HG03196 (cell line): Measurements from ENCODE around the gene SLC22A31.
"Not testable (repeated sequence)": the region's sequence is repeated elsewhere in the genome, so short reads cannot be mapped to it uniquely, and the experiment has no call there.

Source experiments
- ATAC-seq: cut with Tn5 transposase; IDR thresholded peaks from one replicate; pipeline ENCODE4 v1.9.1; 2021; ENCODE audit not compliant: unreplicated experiment

Gene SLC22A31

GRCh38 chr16:89167425-89167941 is 32.9 kb downstream of the SLC22A31 start:
- ATAC-seq = no peak

- no peak for ATAC-seq
These were observed 33.5 kb downstream of the SLC22A31 start for GRCh38 chr16:89166696-89167424.

- ATAC-seq = not testable (repeated sequence)
These were observed 34.7 kb downstream of the SLC22A31 start for GRCh38 chr16:89165681-89165979.

- no peak for ATAC-seq
These were observed 35.3 kb downstream of the SLC22A31 start for GRCh38 chr16:89164847-89165680.

GRCh38 chr16:89164436-89164835 is 35.9 kb downstream of the SLC22A31 start:
- no peak for ATAC-seq

GRCh38 chr16:89163297-89163696 is 37.0 kb downstream of the SLC22A31 start:
- no peak for ATAC-seq

GRCh38 chr16:89161763-89162713 is 38.3 kb downstream of the SLC22A31 start:
- no peak for ATAC-seq

GRCh38 chr16:89160977-89161701 is 39.2 kb downstream of the SLC22A31 start:
- no peak for ATAC-seq

- no peak for ATAC-seq
These were observed 40.4 kb downstream of the SLC22A31 start for GRCh38 chr16:89159850-89160354.

- ATAC-seq = no peak
These were observed 41.1 kb downstream of the SLC22A31 start for GRCh38 chr16:89159066-89159849.

- no peak for ATAC-seq
These were observed 42.6 kb downstream of the SLC22A31 start for GRCh38 chr16:89157778-89158177.

- ATAC-seq = no peak
These were observed 43.3 kb downstream of the SLC22A31 start for GRCh38 chr16:89156740-89157645.

GRCh38 chr16:89155851-89156739 is 44.2 kb downstream of the SLC22A31 start:
- ATAC-seq = no peak

- ATAC-seq = no peak
These were observed 45.1 kb downstream of the SLC22A31 start for GRCh38 chr16:89155184-89155679.

- no peak for ATAC-seq
These were observed 45.8 kb downstream of the SLC22A31 start for GRCh38 chr16:89154390-89155183.

- no peak for ATAC-seq
These were observed 46.5 kb downstream of the SLC22A31 start for GRCh38 chr16:89153848-89154271.
